Stimulated activated CD8-positive, alpha-beta memory T cell treated with anti-CD3 and anti-CD28 coated beads, Interleukin-7, amount 100 ng/mL, for 1 hour (primary cell): ENCODE results near the gene NKIRAS2.

Source experiments
- DNase-seq, 2 donors: peaks; one replicate each; pipeline ENCODE4 v3.0.0-alpha.2; 2020; ENCODE audit warnings: low read depth in 2 of 2

Gene NKIRAS2

GRCh38 chr17:42026857-42027589, 7.1 kb downstream of the NKIRAS2 start:
- DNase-seq = no peak

GRCh38 chr17:42027590-42027889, 7.7 kb downstream of the NKIRAS2 start:
- DNase-seq = no peak

GRCh38 chr17:42027961-42028790, 8.3 kb downstream of the NKIRAS2 start:
- DNase-seq = no peak

- no peak for DNase-seq
Measured at GRCh38 chr17:42028791-42029127, 8.9 kb downstream of the NKIRAS2 start.

GRCh38 chr17:42031584-42031983, 11.7 kb downstream of the NKIRAS2 start:
- no peak for DNase-seq

- DNase-seq = no peak
Measured at GRCh38 chr17:42034059-42034458, 14.2 kb downstream of the NKIRAS2 start.

- no peak for DNase-seq
Measured at GRCh38 chr17:42038221-42038973, 18.5 kb downstream of the NKIRAS2 start.

- no peak for DNase-seq
Measured at GRCh38 chr17:42039794-42040763, 20.2 kb downstream of the NKIRAS2 start.

- no peak for DNase-seq
Measured at GRCh38 chr17:42040818-42041217, 20.9 kb downstream of the NKIRAS2 start.

- DNase-seq = no peak
Measured at GRCh38 chr17:42041619-42042018, 21.7 kb downstream of the NKIRAS2 start.

GRCh38 chr17:42042598-42043319, 22.9 kb downstream of the NKIRAS2 start:
- no peak for DNase-seq

GRCh38 chr17:42045719-42046118, 25.8 kb downstream of the NKIRAS2 start:
- no peak for DNase-seq

GRCh38 chr17:42047343-42047742, 27.5 kb downstream of the NKIRAS2 start:
- no peak for DNase-seq

- DNase-seq = no peak
Measured at GRCh38 chr17:42049834-42050392, 30.0 kb downstream of the NKIRAS2 start.

- DNase-seq = peak; percentile 8 to 27
Measured at GRCh38 chr17:42050393-42051012, 30.6 kb downstream of the NKIRAS2 start, which contains the start of gene C17orf113. Gene C17orf113 (minus strand): TSS chr17:42050601. CDS start chr17:42043376, 7,225 bp downstream.

GRCh38 chr17:42051013-42051400, 31.1 kb downstream of the NKIRAS2 start:
- no peak for DNase-seq

- DNase-seq = no peak
Measured at GRCh38 chr17:42051645-42052044, 31.8 kb downstream of the NKIRAS2 start.

- DNase-seq = no peak
Measured at GRCh38 chr17:42052346-42052877, 32.5 kb downstream of the NKIRAS2 start.

GRCh38 chr17:42053731-42054500, 34.0 kb downstream of the NKIRAS2 start:
- no peak for DNase-seq
